ENCODE results near the gene CLDN20. TPM values are rescaled to one million over a fixed set of nuclear protein-coding genes. Genes with fewer than 3 reads are reported as not detected.

Gene CLDN20
- total RNA-seq, 1 donor from 2014 or later: not detected

DNA sequence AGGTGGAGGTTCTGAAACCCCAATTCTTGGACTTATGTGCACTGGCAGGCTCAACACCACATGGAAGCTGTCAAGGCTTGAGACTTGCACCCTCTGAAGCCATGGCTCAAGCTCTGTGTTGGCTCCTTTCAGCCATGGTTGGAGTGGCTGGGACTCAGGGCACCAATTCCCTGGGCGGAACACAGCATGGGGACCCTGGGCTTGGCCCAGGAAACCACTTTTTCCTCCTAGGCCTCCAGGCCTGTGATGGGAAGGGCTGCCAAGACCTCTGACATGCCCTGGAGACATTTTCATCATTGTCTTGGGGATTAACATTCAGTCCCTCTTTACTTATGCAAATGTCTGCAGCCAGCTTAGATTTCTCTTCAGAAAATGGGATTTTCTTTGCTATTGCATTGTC is 26.2 kb upstream of the CLDN20 start:
- Histone ChIP-seq H3K36me3 (ENCODE audit: control insufficient read depth, insufficient read depth, low read length) (no peaks in the 10 kb centered on the region), H3K27me3 (ENCODE audit: control insufficient read depth, insufficient read depth, low read length) (no peaks in the 10 kb centered on the region), H3K4me3 (ENCODE audit: low read depth, low read length) (no peak overlapping the region)
- DNase-seq (ENCODE audit: low read depth) (no peak), FAIRE-seq (no peak)
- TF ChIP-seq CTCF (IDR thresholded peaks at IDR 0.05; ENCODE audit: insufficient read depth, low read length, severe bottlenecking): no peak

- no peak overlapping the region for H3K4me3 ChIP-seq (ENCODE audit: low read depth, low read length)
- TF ChIP-seq CTCF (IDR thresholded peaks at IDR 0.05; ENCODE audit: insufficient read depth, low read length, severe bottlenecking): no peak
- DNase-seq (ENCODE audit: low read depth) (no peak), FAIRE-seq (peak; percentile 18)
- no peaks in the 10 kb centered on the region for H3K27me3 ChIP-seq (ENCODE audit: control insufficient read depth, insufficient read depth, low read length)
- no peaks in the 10 kb centered on the region for H3K36me3 ChIP-seq (ENCODE audit: control insufficient read depth, insufficient read depth, low read length)
Measured at GRCh38 chr6:155240905-155241600, 22.8 kb upstream of the CLDN20 start.

- no peaks in the 10 kb centered on the region for H3K27me3 ChIP-seq (ENCODE audit: control insufficient read depth, insufficient read depth, low read length)
- DNase-seq (ENCODE audit: low read depth): no peak
- TF ChIP-seq CTCF (IDR thresholded peaks at IDR 0.05; ENCODE audit: insufficient read depth, low read length, severe bottlenecking): no peak
- H3K36me3 ChIP-seq (ENCODE audit: control insufficient read depth, insufficient read depth, low read length): no peaks in the 10 kb centered on the region
- no peak for FAIRE-seq
- H3K4me3 ChIP-seq (ENCODE audit: low read depth, low read length): no peak overlapping the region
Measured at GRCh38 chr6:155241966-155242365, 21.8 kb upstream of the CLDN20 start.

GRCh38 chr6:155244434-155244833 is 19.4 kb upstream of the CLDN20 start:
- FAIRE-seq: no peak
- no peaks in the 10 kb centered on the region for H3K27me3 ChIP-seq (ENCODE audit: control insufficient read depth, insufficient read depth, low read length)
- DNase-seq (ENCODE audit: low read depth): no peak
- no peak overlapping the region for H3K4me3 ChIP-seq (ENCODE audit: low read depth, low read length)
- no peaks in the 10 kb centered on the region for H3K36me3 ChIP-seq (ENCODE audit: control insufficient read depth, insufficient read depth, low read length)
- no peak for TF ChIP-seq CTCF (IDR thresholded peaks at IDR 0.05; ENCODE audit: insufficient read depth, low read length, severe bottlenecking)

DNA sequence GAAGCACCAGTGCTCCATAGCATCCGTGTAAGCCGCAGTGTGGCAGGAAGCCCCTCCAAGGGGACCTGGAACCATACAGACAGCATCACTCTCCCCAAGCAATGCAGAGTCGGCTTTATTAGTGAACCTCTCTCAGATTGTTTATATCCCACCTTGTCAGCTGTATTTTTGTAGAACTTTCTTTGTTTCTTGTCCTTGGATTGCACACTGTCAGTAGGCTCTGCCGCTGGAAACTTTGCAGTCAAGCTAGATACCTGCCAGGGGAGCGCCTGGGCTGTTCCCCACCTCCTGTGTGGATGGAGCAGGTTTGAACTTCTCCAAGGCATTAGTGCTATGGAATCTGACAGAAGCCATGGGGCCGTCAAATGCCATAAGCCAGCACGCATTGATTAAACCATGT is 18.6 kb upstream of the CLDN20 start:
- Histone ChIP-seq H3K4me3 (ENCODE audit: low read depth, low read length) (no peak overlapping the region), H3K27me3 (ENCODE audit: control insufficient read depth, insufficient read depth, low read length) (no peaks in the 10 kb centered on the region), H3K36me3 (ENCODE audit: control insufficient read depth, insufficient read depth, low read length) (no peaks in the 10 kb centered on the region)
- TF ChIP-seq CTCF (IDR thresholded peaks at IDR 0.05; ENCODE audit: insufficient read depth, low read length, severe bottlenecking): no peak
- DNase-seq (ENCODE audit: low read depth) (no peak), FAIRE-seq (no peak)

DNA sequence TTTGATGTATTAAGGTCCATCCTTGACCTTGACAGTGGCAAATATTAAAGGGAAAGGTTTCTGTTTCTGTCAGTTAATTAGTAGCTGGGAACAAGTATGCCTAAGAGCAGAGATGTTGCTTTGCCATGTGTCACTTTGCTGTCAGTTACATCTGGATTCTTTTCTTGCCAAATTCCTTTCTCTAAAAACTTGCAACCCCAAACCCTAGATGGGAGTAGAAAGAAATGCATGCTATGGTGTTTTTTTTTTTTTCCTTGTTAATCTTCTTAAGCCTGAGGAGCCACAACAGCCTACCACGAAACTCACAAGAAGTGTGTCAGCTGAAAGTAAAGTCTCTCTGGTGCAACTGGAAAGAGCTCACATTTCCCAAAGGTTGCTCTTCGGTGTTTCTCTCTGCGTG is 18.0 kb upstream of the CLDN20 start:
- FAIRE-seq (no peak), DNase-seq (ENCODE audit: low read depth) (no peak)
- Histone ChIP-seq H3K4me3 (ENCODE audit: low read depth, low read length) (no peak overlapping the region), H3K36me3 (ENCODE audit: control insufficient read depth, insufficient read depth, low read length) (no peaks in the 10 kb centered on the region), H3K27me3 (ENCODE audit: control insufficient read depth, insufficient read depth, low read length) (no peaks in the 10 kb centered on the region)
- no peak for TF ChIP-seq CTCF (IDR thresholded peaks at IDR 0.05; ENCODE audit: insufficient read depth, low read length, severe bottlenecking)
